ENCODE measurements around the gene MVK.

The MVK gene

GRCh38 chr12:109563291-109564284 lies 10.0 kb upstream of the MVK start:
- no peaks in the 10 kb centered on the region for H3K27me3 ChIP-seq (ENCODE audit: control insufficient read depth, insufficient read depth, low read length, poor library complexity, severe bottlenecking)
- no peaks in the 10 kb centered on the region for H3K9me3 ChIP-seq (ENCODE audit: control insufficient read depth, low read length)
- WGBS, 2 experiments, result 92 to 94% methylated on average over 30 of the region's 30 CpGs
- no peaks in the 10 kb centered on the region for H3K4me1 ChIP-seq (ENCODE audit: control insufficient read depth, insufficient read depth, low read length)
- H3K36me3 ChIP-seq (ENCODE audit: control insufficient read depth, insufficient read depth, low read length), result no peaks in the 10 kb centered on the region
- H3K27ac ChIP-seq (ENCODE audit: insufficient read depth, low read depth, low read length, poor library complexity, severe bottlenecking), result no peak overlapping the region
- no peak overlapping the region for H3K4me3 ChIP-seq (ENCODE audit: insufficient read depth, low read depth, low read length)

DNA sequence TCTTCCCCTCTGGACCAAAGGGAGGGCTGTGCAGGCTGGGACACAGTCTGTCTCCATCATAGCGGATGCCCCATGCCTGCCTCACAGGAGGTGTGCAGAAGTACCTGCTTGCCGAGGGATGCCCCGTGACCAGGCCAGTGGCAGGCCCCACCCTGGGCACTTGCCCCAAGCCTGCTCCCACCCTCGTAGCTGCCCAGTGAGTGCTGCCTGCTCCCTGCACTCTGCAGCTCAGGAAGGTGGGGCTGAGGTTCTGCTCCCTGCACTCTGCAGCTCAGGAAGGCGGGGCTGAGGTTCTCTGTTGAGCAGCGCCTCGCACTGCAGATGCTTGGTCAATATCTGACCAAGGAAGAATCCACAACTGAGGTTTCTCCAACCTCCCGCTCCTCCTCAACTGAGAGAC lies 7.2 kb upstream of the MVK start:
- Histone ChIP-seq H3K4me3 (ENCODE audit: insufficient read depth, low read depth, low read length) (no peak overlapping the region), H3K27me3 (ENCODE audit: control insufficient read depth, insufficient read depth, low read length, poor library complexity, severe bottlenecking) (no peaks in the 10 kb centered on the region), H3K36me3 (ENCODE audit: control insufficient read depth, insufficient read depth, low read length) (no peaks in the 10 kb centered on the region), H3K27ac (ENCODE audit: insufficient read depth, low read depth, low read length, poor library complexity, severe bottlenecking) (no peak overlapping the region), H3K4me1 (ENCODE audit: control insufficient read depth, insufficient read depth, low read length) (no peaks in the 10 kb centered on the region), H3K9me3 (ENCODE audit: control insufficient read depth, low read length) (no peaks in the 10 kb centered on the region)
- 94 to 95% methylated on average over 8 of the region's 8 CpGs for WGBS, 2 experiments

DNA sequence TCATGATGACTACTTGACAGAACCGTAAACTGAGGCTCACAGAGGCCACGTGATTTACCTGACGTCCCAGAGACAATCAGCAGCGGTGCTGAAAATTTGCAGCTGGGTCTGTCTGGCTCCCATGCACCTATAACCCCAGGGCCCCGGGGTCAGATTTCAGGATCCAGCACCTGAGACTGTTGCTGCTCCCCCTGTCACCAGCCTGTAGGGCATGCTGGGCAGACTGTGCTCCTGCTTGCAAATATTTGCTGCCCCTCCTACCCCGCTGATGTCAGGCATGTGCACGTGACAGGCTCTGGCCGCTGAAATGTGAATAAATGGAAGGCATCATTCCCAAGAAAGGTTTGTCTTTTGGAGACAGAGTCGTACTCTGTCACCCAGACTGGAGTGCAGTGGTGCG lies 6.3 kb upstream of the MVK start:
- WGBS, 2 experiments, result 88 to 90% methylated on average over 10 of the region's 10 CpGs
- H3K9me3 ChIP-seq (ENCODE audit: control insufficient read depth, low read length), result no peaks in the 10 kb centered on the region
- H3K27me3 ChIP-seq (ENCODE audit: control insufficient read depth, insufficient read depth, low read length, poor library complexity, severe bottlenecking), result no peaks in the 10 kb centered on the region
- no peaks in the 10 kb centered on the region for H3K4me1 ChIP-seq (ENCODE audit: control insufficient read depth, insufficient read depth, low read length)
- no peak overlapping the region for H3K27ac ChIP-seq (ENCODE audit: insufficient read depth, low read depth, low read length, poor library complexity, severe bottlenecking)
- no peak overlapping the region for H3K4me3 ChIP-seq (ENCODE audit: insufficient read depth, low read depth, low read length)
- no peaks in the 10 kb centered on the region for H3K36me3 ChIP-seq (ENCODE audit: control insufficient read depth, insufficient read depth, low read length)

DNA sequence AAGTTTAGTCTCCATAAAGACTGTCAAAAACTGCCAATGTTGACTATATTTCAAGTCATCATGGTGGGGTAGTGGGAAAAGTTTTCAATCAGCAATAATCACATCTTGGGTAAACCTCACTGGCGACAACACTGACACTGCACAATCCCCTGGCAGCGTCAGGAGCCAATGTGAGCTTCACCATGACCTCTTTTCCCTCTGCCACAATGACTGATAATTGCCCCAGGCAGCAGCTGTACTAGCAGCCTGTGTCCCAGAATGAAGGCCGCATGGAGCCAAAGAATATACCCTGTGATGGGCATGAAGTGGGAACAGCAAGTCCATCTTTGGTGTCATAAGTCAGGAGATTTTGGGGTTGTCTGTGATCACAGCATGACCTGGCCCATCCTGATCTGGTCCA lies 5.6 kb upstream of the MVK start:
- WGBS, 2 experiments, result 95 to 98% methylated on average over 3 of the region's 3 CpGs
- H3K4me3 ChIP-seq (ENCODE audit: insufficient read depth, low read depth, low read length), result no peak overlapping the region
- no peaks in the 10 kb centered on the region for H3K36me3 ChIP-seq (ENCODE audit: control insufficient read depth, insufficient read depth, low read length)
- no peaks in the 10 kb centered on the region for H3K27me3 ChIP-seq (ENCODE audit: control insufficient read depth, insufficient read depth, low read length, poor library complexity, severe bottlenecking)
- H3K4me1 ChIP-seq (ENCODE audit: control insufficient read depth, insufficient read depth, low read length), result no peaks in the 10 kb centered on the region
- no peaks in the 10 kb centered on the region for H3K9me3 ChIP-seq (ENCODE audit: control insufficient read depth, low read length)
- H3K27ac ChIP-seq (ENCODE audit: insufficient read depth, low read depth, low read length, poor library complexity, severe bottlenecking), result no peak overlapping the region

GRCh38 chr12:109568486-109568885 lies 5.1 kb upstream of the MVK start:
- no peaks in the 10 kb centered on the region for H3K27me3 ChIP-seq (ENCODE audit: control insufficient read depth, insufficient read depth, low read length, poor library complexity, severe bottlenecking)
- H3K4me1 ChIP-seq (ENCODE audit: control insufficient read depth, insufficient read depth, low read length), result no peaks in the 10 kb centered on the region
- no peak overlapping the region for H3K4me3 ChIP-seq (ENCODE audit: insufficient read depth, low read depth, low read length)
- no peaks in the 10 kb centered on the region for H3K9me3 ChIP-seq (ENCODE audit: control insufficient read depth, low read length)
- no peak overlapping the region for H3K27ac ChIP-seq (ENCODE audit: insufficient read depth, low read depth, low read length, poor library complexity, severe bottlenecking)
- H3K36me3 ChIP-seq (ENCODE audit: control insufficient read depth, insufficient read depth, low read length), result no peaks in the 10 kb centered on the region
- WGBS, 2 experiments, result 91 to 92% methylated on average over 7 of the region's 7 CpGs

- Histone ChIP-seq H3K27me3 (ENCODE audit: control insufficient read depth, insufficient read depth, low read length, poor library complexity, severe bottlenecking) (no peaks in the 10 kb centered on the region), H3K4me3 (ENCODE audit: insufficient read depth, low read depth, low read length) (no peak overlapping the region), H3K27ac (ENCODE audit: insufficient read depth, low read depth, low read length, poor library complexity, severe bottlenecking) (no peak overlapping the region), H3K36me3 (ENCODE audit: control insufficient read depth, insufficient read depth, low read length) (no peaks in the 10 kb centered on the region), H3K9me3 (ENCODE audit: control insufficient read depth, low read length) (no peaks in the 10 kb centered on the region), H3K4me1 (ENCODE audit: control insufficient read depth, insufficient read depth, low read length) (peaks cover 6% of the 10 kb centered on the region)
- 86 to 98% methylated on average over 4 of the region's 5 CpGs for WGBS, 2 experiments
Measured at GRCh38 chr12:109571773-109572505, 1.7 kb upstream of the MVK start.

DNA sequence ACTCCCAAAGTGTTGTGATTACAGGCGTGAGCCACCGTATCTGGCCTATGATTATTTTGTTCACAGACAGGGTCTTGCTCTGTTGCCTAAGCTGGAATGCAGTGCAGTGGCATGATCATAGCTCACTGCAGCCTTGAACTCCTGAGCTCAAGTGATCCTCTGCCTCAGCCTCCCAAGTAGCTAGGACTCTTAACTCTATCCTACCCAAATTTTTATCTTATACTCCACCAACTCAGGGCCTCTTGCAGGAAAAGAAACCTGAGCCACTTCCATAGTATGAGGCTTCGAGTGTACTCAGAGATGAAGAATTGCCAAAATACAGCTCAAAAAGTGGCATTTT lies 1.1 kb upstream of the MVK start:
- no peak overlapping the region for H3K27ac ChIP-seq (ENCODE audit: insufficient read depth, low read depth, low read length, poor library complexity, severe bottlenecking)
- H3K36me3 ChIP-seq (ENCODE audit: control insufficient read depth, insufficient read depth, low read length), result peaks cover 4% of the 10 kb centered on the region
- peaks cover 6% of the 10 kb centered on the region for H3K4me1 ChIP-seq (ENCODE audit: control insufficient read depth, insufficient read depth, low read length)
- peak overlapping the region; percentile 76 for H3K4me3 ChIP-seq (ENCODE audit: insufficient read depth, low read depth, low read length)
- WGBS, 2 experiments, result 94 to 96% methylated on average over 3 of the region's 3 CpGs
- no peaks in the 10 kb centered on the region for H3K27me3 ChIP-seq (ENCODE audit: control insufficient read depth, insufficient read depth, low read length, poor library complexity, severe bottlenecking)
- H3K9me3 ChIP-seq (ENCODE audit: control insufficient read depth, low read length), result no peaks in the 10 kb centered on the region

GRCh38 chr12:109573914-109574244 lies 285 bp downstream of the MVK start:
- H3K9me3 ChIP-seq (ENCODE audit: control insufficient read depth, low read length), result no peaks in the 10 kb centered on the region
- 2 to 4% methylated on average over 13 of the region's 13 CpGs for WGBS, 2 experiments
- H3K27ac ChIP-seq (ENCODE audit: insufficient read depth, low read depth, low read length, poor library complexity, severe bottlenecking), result no peak overlapping the region
- no peaks in the 10 kb centered on the region for H3K27me3 ChIP-seq (ENCODE audit: control insufficient read depth, insufficient read depth, low read length, poor library complexity, severe bottlenecking)
- peak overlapping the region; percentile 76 for H3K4me3 ChIP-seq (ENCODE audit: insufficient read depth, low read depth, low read length)
- H3K4me1 ChIP-seq (ENCODE audit: control insufficient read depth, insufficient read depth, low read length), result peaks cover 6% of the 10 kb centered on the region
- peaks cover 12% of the 10 kb centered on the region for H3K36me3 ChIP-seq (ENCODE audit: control insufficient read depth, insufficient read depth, low read length)

DNA sequence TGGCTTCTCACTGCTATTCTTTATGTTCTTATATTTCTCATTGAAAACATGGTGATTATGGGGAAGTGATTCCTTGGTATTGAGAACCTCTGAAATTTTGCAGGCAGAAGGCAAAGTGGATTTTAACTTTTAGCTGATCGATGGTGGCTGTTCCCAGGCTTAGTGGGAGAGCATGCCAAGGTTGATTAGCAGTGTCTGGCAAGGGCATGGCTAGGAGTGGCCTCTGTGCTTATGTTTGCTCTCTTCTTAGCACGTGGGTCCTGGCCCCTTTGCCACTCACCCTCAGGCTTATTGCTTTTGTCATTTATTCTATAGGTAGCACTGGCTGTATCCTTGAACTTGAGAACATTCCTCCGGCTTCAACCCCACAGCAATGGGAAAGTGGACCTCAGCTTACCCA lies 2.1 kb downstream of the MVK start:
- H3K27ac ChIP-seq (ENCODE audit: insufficient read depth, low read depth, low read length, poor library complexity, severe bottlenecking), result no peak overlapping the region
- WGBS, 2 experiments, result 93 to 96% methylated on average over 3 of the region's 3 CpGs
- no peak overlapping the region for H3K4me3 ChIP-seq (ENCODE audit: insufficient read depth, low read depth, low read length)
- H3K9me3 ChIP-seq (ENCODE audit: control insufficient read depth, low read length), result no peaks in the 10 kb centered on the region
- peaks cover 12% of the 10 kb centered on the region for H3K36me3 ChIP-seq (ENCODE audit: control insufficient read depth, insufficient read depth, low read length)
- peaks cover 6% of the 10 kb centered on the region for H3K4me1 ChIP-seq (ENCODE audit: control insufficient read depth, insufficient read depth, low read length)
- no peaks in the 10 kb centered on the region for H3K27me3 ChIP-seq (ENCODE audit: control insufficient read depth, insufficient read depth, low read length, poor library complexity, severe bottlenecking)

GRCh38 chr12:109577311-109577710 lies 3.7 kb downstream of the MVK start:
- H3K27ac ChIP-seq (ENCODE audit: insufficient read depth, low read depth, low read length, poor library complexity, severe bottlenecking), result no peak overlapping the region
- H3K9me3 ChIP-seq (ENCODE audit: control insufficient read depth, low read length), result no peaks in the 10 kb centered on the region
- WGBS, 2 experiments, result 100% methylated on average over 1 of the region's 1 CpG
- no peaks in the 10 kb centered on the region for H3K27me3 ChIP-seq (ENCODE audit: control insufficient read depth, insufficient read depth, low read length, poor library complexity, severe bottlenecking)
- H3K4me1 ChIP-seq (ENCODE audit: control insufficient read depth, insufficient read depth, low read length), result peaks cover 6% of the 10 kb centered on the region
- no peak overlapping the region for H3K4me3 ChIP-seq (ENCODE audit: insufficient read depth, low read depth, low read length)
- peaks cover 12% of the 10 kb centered on the region for H3K36me3 ChIP-seq (ENCODE audit: control insufficient read depth, insufficient read depth, low read length)
